ENCODE results near the gene FBXO45.
"Not testable (repeated sequence)": the region's sequence is repeated elsewhere in the genome, so short reads cannot be mapped to it uniquely, and the experiment has no call there.

DNA sequence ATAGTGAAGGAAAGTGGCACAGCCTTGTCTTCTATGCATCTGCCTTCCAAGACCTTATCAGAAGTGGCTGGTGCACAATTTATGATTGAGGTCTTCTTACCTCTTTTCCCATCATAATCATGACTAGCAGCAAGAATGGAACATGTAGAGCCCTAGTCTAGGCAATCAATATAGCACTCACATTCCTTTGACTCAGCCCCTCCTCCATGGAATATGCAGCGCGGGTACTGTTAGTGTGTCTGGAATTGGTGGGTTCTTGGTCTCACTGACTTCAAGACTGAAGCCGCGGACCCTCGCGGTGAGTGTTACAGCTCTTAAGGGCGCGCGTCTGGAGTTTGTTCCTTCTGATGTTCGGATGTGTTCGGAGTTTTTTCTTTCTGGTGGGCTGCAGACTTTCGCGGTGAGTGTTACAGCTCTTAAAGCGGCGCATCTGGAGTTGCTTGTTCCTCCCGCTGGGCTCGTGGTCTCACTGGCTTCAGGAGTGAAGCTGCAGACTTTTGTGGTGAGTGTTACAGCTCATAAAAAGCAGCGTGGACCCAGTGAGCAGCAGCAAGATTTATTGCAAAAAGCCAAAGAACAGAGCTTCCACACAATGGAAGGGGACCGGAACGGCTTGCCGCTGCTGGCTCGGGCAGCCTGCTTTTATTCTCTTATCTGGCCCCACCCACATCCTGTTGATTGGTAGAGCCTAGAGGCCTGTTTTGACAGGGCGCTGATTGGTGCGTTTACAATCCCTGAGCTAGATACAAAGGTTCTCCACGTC, 29.7 kb downstream of the FBXO45 start:
- TF ChIP-seq, protein P1, sequence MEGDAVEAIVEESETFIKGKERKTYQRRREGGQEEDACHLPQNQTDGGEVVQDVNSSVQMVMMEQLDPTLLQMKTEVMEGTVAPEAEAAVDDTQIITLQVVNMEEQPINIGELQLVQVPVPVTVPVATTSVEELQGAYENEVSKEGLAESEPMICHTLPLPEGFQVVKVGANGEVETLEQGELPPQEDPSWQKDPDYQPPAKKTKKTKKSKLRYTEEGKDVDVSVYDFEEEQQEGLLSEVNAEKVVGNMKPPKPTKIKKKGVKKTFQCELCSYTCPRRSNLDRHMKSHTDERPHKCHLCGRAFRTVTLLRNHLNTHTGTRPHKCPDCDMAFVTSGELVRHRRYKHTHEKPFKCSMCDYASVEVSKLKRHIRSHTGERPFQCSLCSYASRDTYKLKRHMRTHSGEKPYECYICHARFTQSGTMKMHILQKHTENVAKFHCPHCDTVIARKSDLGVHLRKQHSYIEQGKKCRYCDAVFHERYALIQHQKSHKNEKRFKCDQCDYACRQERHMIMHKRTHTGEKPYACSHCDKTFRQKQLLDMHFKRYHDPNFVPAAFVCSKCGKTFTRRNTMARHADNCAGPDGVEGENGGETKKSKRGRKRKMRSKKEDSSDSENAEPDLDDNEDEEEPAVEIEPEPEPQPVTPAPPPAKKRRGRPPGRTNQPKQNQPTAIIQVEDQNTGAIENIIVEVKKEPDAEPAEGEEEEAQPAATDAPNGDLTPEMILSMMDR (conservative IDR thresholded peaks at IDR 0.05 in 1 of 2, IDR thresholded peaks at IDR 0.05 in 1 of 2; ENCODE audit: extremely low read depth in 1 of 2, insufficient read depth in 1 of 2, low read depth in 1 of 2, low read length in 2 of 2) = not testable (repeated sequence)
- TF ChIP-seq EZH2 (IDR thresholded peaks at IDR 0.05; ENCODE audit: borderline replicate concordance, low read length) = not testable (repeated sequence)
